Thyroid gland (tissue), 4 donors: ENCODE data around the gene CDH4. TPM values are rescaled to one million over a fixed set of nuclear protein-coding genes. Genes with fewer than 3 reads are reported as not detected.

Experiments used
- DNase-seq, 2 donors: peaks; one replicate each; pipeline ENCODE4 v3.0.0-alpha.2; 2019
- H3K27ac ChIP-seq, 3 donors: fragments of 200-600 bp; sonication (generic); 1 replicate in 2 of 3; 2 replicates in 1 of 3; pipeline ENCODE4 v1.5.1; 2016 to 2019; ENCODE audit warnings: mild to moderate bottlenecking in 1 of 3, moderate library complexity in 1 of 3
- H3K27me3 ChIP-seq: fragments of 200-600 bp; sonication (generic); one replicate; pipeline ENCODE4 v1.5.1; 2019
- H3K36me3 ChIP-seq, 2 donors: fragments of 200-600 bp; sonication (generic); one replicate each; pipeline ENCODE4 v1.5.1; 2016 to 2019
- H3K4me1 ChIP-seq, 2 donors: fragments of 200-600 bp; sonication (generic); one replicate each; pipeline ENCODE4 v1.5.1; 2017 to 2019
- H3K4me3 ChIP-seq, 3 donors: fragments of 200-600 bp; sonication (generic); replicated peaks in 1 of 3; 1 replicate in 2 of 3; 2 replicates in 1 of 3; pipeline ENCODE4 v1.5.1; 2016; ENCODE audit warnings: mild to moderate bottlenecking in 1 of 3
- H3K9me3 ChIP-seq: fragments of 200-600 bp; sonication (generic); one replicate; pipeline ENCODE4 v1.5.1; 2017
- POLR2A ChIP-seq, 2 donors: fragments of 450-650 bp; IDR thresholded peaks; one replicate each; pipeline ENCODE4 v1.6.1; 2017; ENCODE audit warnings: antibody characterized with exemption in 2 of 2, mild to moderate bottlenecking in 2 of 2, moderate library complexity in 1 of 2
- WGBS, 2 donors: methylation state at CpG; one replicate each; pipeline ENCODE4 v1.1.5; 2017; 5-methylcytosine and 5-hydroxymethylcytosine counted together
- intact Hi-C: fragments of 100-400 bp; cut with DNase I; formaldehyde crosslinking; loops from one replicate; pipeline ENCODE4 v1.15.1; 2023
- total RNA-seq, 4 donors: library from RNA; depleted of rRNA; stranded (reverse); fragments of >200 nt; gene quantifications; one replicate each; pipeline ENCODE4 v1.2.3, GENCODE V29; 2016
- TF ChIP-seq, protein P1 (sequence below), 6 experiments: fragments of 200-600 bp in 3 of 6; fragments of 450-650 bp in 3 of 6; sonication (generic) in 3 of 6; IDR thresholded peaks; one replicate each; pipeline ENCODE4 v1.5.1; 2016 to 2019; ENCODE audit warnings: antibody characterized with exemption in 6 of 6, mild to moderate bottlenecking in 2 of 6, inconsistent platforms in 1 of 6, moderate library complexity in 1 of 6

Gene CDH4
- total RNA-seq, 4 donors from 2014 or later: 0.22 to 0.29 (median 0.29) TPM; not detected in 1

DNA sequence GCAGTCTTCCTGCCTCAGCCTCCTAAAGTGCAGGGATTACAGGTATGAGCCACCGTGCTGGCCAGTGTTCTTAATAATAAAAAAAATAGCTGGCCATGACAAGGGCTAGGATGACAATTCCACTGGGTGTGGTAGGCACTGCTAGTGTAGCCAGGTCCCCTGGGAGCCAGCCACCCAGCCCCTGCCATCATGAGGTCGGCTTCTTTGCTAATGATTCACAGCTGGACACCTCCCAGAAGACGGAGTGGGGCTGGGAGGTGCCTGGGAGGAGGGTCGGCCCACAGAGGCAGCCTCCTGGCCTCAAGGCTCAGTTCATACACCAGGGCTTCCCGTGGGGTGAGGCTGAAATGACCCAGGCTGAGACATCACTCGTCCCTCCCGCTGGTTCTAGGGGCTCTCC is 583.2 kb downstream of the CDH4 start:
- no peaks in the 10 kb centered on the region for H3K9me3 ChIP-seq
- H3K27ac ChIP-seq: no peak overlapping the region
- WGBS, 2 donors: 54 to 63% methylated on average over 3 to 7 of the region's 7 CpGs
- intact Hi-C loops: no loop called here
- no peaks in the 10 kb centered on the region for H3K4me1 ChIP-seq
- no peak for DNase-seq
- no peak overlapping the region for H3K4me3 ChIP-seq
- no peaks in the 10 kb centered on the region for H3K27me3 ChIP-seq
- TF ChIP-seq, protein P1, sequence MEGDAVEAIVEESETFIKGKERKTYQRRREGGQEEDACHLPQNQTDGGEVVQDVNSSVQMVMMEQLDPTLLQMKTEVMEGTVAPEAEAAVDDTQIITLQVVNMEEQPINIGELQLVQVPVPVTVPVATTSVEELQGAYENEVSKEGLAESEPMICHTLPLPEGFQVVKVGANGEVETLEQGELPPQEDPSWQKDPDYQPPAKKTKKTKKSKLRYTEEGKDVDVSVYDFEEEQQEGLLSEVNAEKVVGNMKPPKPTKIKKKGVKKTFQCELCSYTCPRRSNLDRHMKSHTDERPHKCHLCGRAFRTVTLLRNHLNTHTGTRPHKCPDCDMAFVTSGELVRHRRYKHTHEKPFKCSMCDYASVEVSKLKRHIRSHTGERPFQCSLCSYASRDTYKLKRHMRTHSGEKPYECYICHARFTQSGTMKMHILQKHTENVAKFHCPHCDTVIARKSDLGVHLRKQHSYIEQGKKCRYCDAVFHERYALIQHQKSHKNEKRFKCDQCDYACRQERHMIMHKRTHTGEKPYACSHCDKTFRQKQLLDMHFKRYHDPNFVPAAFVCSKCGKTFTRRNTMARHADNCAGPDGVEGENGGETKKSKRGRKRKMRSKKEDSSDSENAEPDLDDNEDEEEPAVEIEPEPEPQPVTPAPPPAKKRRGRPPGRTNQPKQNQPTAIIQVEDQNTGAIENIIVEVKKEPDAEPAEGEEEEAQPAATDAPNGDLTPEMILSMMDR (IDR thresholded peaks at IDR 0.05): no peak
- TF ChIP-seq POLR2A (IDR thresholded peaks at IDR 0.05): no peak
- H3K36me3 ChIP-seq: no peaks in the 10 kb centered on the region

DNA sequence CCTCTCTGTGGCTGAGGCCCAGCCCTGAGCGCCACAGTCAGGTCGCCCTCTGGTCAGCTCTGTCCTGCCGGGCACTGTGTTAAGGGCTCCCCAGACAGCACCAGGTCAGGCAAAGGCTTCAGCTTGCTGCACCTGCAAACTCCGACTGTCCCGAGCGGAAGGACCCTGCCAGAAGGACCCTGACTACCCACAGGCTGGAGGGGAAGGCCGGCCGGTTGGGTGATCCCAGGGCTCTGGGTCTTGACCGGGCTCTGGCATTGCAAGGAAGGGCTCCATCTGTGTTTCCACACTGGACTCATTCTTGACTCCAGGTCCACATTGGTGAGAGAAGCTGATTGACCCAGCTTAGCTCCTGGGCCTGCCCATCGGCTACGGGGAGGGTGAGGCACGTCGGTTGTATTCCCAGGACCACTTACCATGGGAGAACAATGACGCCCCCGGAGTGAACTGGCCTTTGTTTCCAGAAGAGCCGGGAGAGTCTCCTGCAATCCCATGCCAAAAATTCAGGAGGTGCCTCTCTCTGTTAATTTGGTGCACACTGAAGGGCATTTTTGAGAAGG is 583.8 kb downstream of the CDH4 start:
- no peak for TF ChIP-seq POLR2A (IDR thresholded peaks at IDR 0.05)
- TF ChIP-seq, protein P1 (IDR thresholded peaks at IDR 0.05): no peak
- no peaks in the 10 kb centered on the region for H3K9me3 ChIP-seq
- H3K27me3 ChIP-seq: no peaks in the 10 kb centered on the region
- no peak overlapping the region for H3K27ac ChIP-seq
- intact Hi-C loops: no loop called here
- no peaks in the 10 kb centered on the region for H3K36me3 ChIP-seq
- no peak for DNase-seq
- no peak overlapping the region for H3K4me3 ChIP-seq
- 59 to 82% methylated on average over 7 to 11 of the region's 16 CpGs for WGBS, 2 donors
- no peaks in the 10 kb centered on the region for H3K4me1 ChIP-seq

- WGBS, 2 donors: 71 to 81% methylated on average over 9 of the region's 9 CpGs
- no peak for DNase-seq
- no peak overlapping the region for H3K4me3 ChIP-seq
- H3K9me3 ChIP-seq: no peaks in the 10 kb centered on the region
- H3K27ac ChIP-seq: no peak overlapping the region
- TF ChIP-seq, protein P1 (IDR thresholded peaks at IDR 0.05): no peak
- no peak for TF ChIP-seq POLR2A (IDR thresholded peaks at IDR 0.05)
- H3K4me1 ChIP-seq: no peaks in the 10 kb centered on the region
- no peaks in the 10 kb centered on the region for H3K27me3 ChIP-seq
- intact Hi-C loops: no loop called here
- no peaks in the 10 kb centered on the region for H3K36me3 ChIP-seq
Observed at GRCh38 chr20:61837200-61837599, 585.1 kb downstream of the CDH4 start.

GRCh38 chr20:61839223-61839911 is 587.3 kb downstream of the CDH4 start:
- Histone ChIP-seq H3K27me3 (no peaks in the 10 kb centered on the region), H3K9me3 (no peaks in the 10 kb centered on the region), H3K4me1 (no peaks in the 10 kb centered on the region), H3K4me3 (no peak overlapping the region), H3K36me3 (no peaks in the 10 kb centered on the region), H3K27ac (no peak overlapping the region)
- no peak for TF ChIP-seq POLR2A (IDR thresholded peaks at IDR 0.05)
- TF ChIP-seq, protein P1 (IDR thresholded peaks at IDR 0.05): no peak
- WGBS, 2 donors: 83 to 88% methylated on average over 10 of the region's 10 CpGs
- DNase-seq: no peak
- intact Hi-C loops: no loop called here
